Measurements from ENCODE around the gene VPS37C. TPM values are rescaled to one million over a fixed set of nuclear protein-coding genes. Genes with fewer than 3 reads are reported as not detected.

Gene VPS37C
- total and polyA plus RNA-seq, 5 experiments from 2014 or later, result 0.62 to 6.3 (median 1.3) TPM

DNA sequence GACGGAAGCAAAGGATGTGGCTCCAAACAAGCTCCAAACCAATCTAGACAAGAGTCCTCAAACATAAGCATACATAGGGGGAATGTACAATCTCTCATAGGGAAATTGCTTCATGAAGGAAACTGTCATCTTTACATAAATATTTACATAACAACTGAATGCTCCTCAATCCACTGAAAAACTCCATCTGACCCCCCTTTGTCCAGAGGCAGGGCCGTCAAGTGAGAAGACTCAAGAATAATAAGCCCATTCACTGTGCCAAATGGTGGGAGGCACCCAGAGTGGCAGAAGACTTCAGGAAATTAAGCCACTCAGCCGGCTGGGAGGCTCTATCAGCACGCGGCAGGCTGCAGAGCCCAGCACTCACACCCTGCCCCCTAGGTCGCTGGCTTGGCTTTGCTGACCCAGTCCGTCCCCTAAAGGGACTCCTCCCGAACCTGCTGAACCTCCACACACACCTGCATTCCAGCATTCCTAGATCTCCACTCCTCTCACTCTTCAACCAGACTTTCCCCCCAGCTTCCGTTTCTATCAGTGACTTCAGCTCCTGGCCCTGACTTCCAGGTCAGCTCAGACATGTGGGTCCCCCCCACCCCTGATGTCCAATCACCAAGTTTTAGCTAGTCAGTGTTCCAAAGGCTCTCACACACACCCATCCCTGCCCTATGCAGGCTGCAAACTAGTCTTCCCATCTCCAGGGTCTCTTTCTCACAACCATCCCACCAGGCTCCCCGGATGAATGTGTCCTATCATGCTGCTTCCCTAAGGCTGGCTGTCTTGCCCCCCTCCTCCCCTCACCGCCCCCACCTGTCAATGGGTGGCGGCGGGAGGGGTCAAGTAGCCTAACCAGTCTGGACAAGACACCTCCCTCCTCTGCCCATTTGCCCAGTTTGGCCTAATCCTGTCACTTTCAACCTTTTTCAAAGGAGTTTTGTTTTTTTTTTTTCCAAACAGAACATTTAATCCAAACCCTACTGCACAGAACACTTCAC lies 11.3 kb downstream of the VPS37C start:
- POLR2A ChIA-PET, result interaction anchor here (1.1 kb wide), 1 partner anchor 74 kb away, joined by 3 read pairs; no protein-coding TSS in a partner anchor
- Mint-ChIP-seq H3K27me3 (no peaks in the 10 kb centered on the region), H3K27ac (peak overlapping the region in 3 of 10 donors; percentile 29 to 83 (median 56))

GRCh38 chr11:61147791-61148620 lies 13.2 kb downstream of the VPS37C start:
- no peaks in the 10 kb centered on the region for H3K27me3 Mint-ChIP-seq
- ATAC-seq, result no peak
- DNase-seq, result no peak
- H3K36me3 Mint-ChIP-seq, result no peaks in the 10 kb centered on the region
- H3K4me3 Mint-ChIP-seq, result no peak overlapping the region
- no peaks in the 10 kb centered on the region for H3K9me3 Mint-ChIP-seq
- H3K4me1 Mint-ChIP-seq, result peaks cover 24 to 49% (median 27%) of the 10 kb centered on the region in 4 donors
- POLR2A ChIA-PET, result interaction anchor here (0.6 to 1.1 kb wide), 3 partner anchors 9 to 215 kb away, joined by 3 to 4 read pairs (median 3); no protein-coding TSS in a partner anchor
- H3K27ac Mint-ChIP-seq, result peak overlapping the region in 4 of 10 donors; percentile 32 to 66 (median 51)

More for the DNA sequence above, 11.3 kb downstream of the VPS37C start:
- Mint-ChIP-seq H3K36me3 (peaks cover 7 to 11% (median 10%) of the 10 kb centered on the region in 3 donors), H3K9me3 (peaks cover 0 to 11% (median 9%) of the 10 kb centered on the region in 9 donors), H3K4me3 (no peak overlapping the region), H3K4me1 (peaks cover 25 to 49% (median 30%) of the 10 kb centered on the region in 4 donors)
- ATAC-seq (no peak), DNase-seq (no peak)

GRCh38 chr11:61147271-61147670 lies 14.0 kb downstream of the VPS37C start:
- no peaks in the 10 kb centered on the region for H3K27me3 Mint-ChIP-seq
- H3K27ac Mint-ChIP-seq, result peak overlapping the region in 1 of 10 donors; percentile 7
- DNase-seq (no peak), ATAC-seq (no peak)
- H3K4me3 Mint-ChIP-seq, result peak overlapping the region in 1 of 10 donors; percentile 55
- POLR2A ChIA-PET, result interaction anchor here (0.6 kb wide), 1 partner anchor 216 kb away, joined by 3 read pairs; no protein-coding TSS in a partner anchor
- H3K4me1 Mint-ChIP-seq, result peaks cover 22 to 44% (median 28%) of the 10 kb centered on the region in 4 donors
- H3K9me3 Mint-ChIP-seq, result no peaks in the 10 kb centered on the region
- no peaks in the 10 kb centered on the region for H3K36me3 Mint-ChIP-seq

DNA sequence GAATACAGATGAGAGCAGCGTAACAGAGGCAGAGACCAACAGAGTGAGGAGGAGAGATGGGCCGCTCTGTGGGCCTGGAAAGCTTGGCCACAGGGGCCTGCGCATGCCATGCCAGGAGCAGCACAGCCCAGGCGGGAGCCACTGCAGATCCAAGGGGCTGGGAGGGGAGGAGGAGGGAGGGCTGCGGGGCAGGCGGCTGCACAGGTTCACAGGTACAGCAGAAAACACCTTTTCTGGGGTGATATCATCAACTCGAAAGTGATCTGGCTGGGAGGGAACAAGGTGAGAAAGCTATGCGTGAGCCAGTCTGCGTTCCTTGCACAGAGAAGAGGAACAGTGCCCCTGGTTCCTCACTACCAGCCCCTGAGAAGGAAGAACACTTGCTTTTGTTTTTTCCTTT lies 14.8 kb downstream of the VPS37C start:
- POLR2A ChIA-PET, result no interaction called here
- peaks cover 22 to 44% (median 29%) of the 10 kb centered on the region in 4 donors for H3K4me1 Mint-ChIP-seq

DNA sequence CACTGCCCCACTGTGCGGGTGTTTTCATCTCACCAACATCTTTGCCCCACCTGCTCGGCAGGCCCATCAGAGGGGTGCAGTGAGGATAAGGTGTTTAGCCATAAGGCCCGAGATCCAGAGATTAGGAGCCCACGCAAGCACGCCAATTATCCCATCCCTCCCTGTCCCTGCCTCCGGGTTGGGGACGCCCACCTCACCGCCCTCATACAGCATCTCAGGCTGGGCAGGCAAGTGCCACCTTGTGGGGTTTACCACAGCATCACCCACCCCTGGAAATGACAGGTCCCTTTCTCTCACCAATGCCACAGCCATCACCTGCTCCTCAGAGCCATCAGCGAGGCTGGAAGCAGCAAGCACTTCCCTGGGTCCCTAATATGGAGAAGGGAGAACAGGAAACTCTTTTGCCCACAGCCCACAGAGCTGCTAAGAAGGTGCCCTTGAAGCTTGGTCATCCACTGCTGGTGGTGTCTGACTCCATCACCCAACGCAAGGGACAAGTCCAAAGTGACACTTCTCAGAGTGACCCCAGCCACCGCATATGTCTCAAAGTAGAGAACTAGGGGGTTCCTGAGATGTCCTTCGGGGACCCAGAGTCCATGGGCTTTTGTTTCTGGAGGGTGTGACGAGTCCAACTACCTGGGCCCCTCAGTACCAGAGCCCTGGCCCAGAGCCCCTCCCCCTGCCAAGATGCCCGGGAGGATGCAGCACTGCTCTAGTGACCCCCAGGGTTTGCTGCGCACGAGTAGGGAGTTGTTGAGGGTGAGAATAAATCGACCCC lies 15.8 kb downstream of the VPS37C start:
- no peaks in the 10 kb centered on the region for H3K27me3 Mint-ChIP-seq
- no peaks in the 10 kb centered on the region for H3K9me3 Mint-ChIP-seq
- no peak for ATAC-seq
- H3K36me3 Mint-ChIP-seq, result no peaks in the 10 kb centered on the region
- H3K27ac Mint-ChIP-seq, result peak overlapping the region in 3 of 10 donors; percentile 29 to 43 (median 37)
- H3K4me1 Mint-ChIP-seq, result peaks cover 21 to 38% (median 29%) of the 10 kb centered on the region in 4 donors
- no peak overlapping the region for H3K4me3 Mint-ChIP-seq
- POLR2A ChIA-PET, result no interaction called here
- DNase-seq, result no peak

More for the DNA sequence above, 14.8 kb downstream of the VPS37C start:
- H3K9me3 Mint-ChIP-seq, result no peaks in the 10 kb centered on the region
- H3K4me3 Mint-ChIP-seq, result no peak overlapping the region
- ATAC-seq, result no peak
- H3K27me3 Mint-ChIP-seq, result no peaks in the 10 kb centered on the region
- H3K27ac Mint-ChIP-seq, result peak overlapping the region in 5 of 10 donors; percentile 29 to 74 (median 50)
- no peak for DNase-seq
- no peaks in the 10 kb centered on the region for H3K36me3 Mint-ChIP-seq

DNA sequence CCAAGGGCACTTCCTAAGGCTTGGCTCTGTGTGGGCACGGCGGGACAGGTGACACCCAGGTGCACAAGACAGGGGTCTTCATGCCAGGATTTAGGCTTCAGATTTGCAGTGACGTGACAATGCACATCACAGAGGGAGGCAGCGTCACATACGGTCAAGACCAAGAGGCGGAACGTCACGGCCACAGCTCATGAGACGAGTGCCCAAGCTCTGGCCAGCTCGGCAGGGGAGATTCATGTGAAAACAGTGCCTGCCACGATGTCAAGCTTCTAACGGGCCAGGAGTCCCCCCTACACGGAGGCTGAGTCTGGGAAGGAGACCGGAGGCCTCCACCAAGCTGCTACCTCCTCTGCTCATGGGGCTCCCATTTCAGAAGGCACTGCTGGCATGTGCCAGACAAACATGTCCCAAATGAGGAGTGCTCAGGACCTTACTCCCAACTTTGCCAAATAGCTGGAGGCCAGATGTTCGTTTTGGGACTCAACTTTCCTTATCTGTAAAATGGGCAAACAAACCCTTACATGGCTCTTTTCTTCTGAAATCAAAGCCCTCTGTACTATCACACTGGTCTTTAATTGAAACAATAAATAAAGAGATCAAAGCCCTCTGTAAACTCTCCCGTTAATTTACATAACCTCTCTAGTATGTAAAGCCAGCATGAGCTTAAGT lies 16.6 kb downstream of the VPS37C start:
- ATAC-seq, result no peak
- H3K4me1 Mint-ChIP-seq, result peaks cover 15 to 30% (median 26%) of the 10 kb centered on the region in 4 donors
- no peaks in the 10 kb centered on the region for H3K27me3 Mint-ChIP-seq
- H3K4me3 Mint-ChIP-seq, result no peak overlapping the region
- H3K36me3 Mint-ChIP-seq, result no peaks in the 10 kb centered on the region
- no peak for DNase-seq
- peak overlapping the region in 1 of 10 donors; percentile 27 for H3K27ac Mint-ChIP-seq
- H3K9me3 Mint-ChIP-seq, result no peaks in the 10 kb centered on the region
- POLR2A ChIA-PET, result no interaction called here

GRCh38 chr11:61142424-61142823 lies 18.8 kb downstream of the VPS37C start:
- Mint-ChIP-seq H3K9me3 (no peaks in the 10 kb centered on the region), H3K27me3 (no peaks in the 10 kb centered on the region), H3K27ac (peak overlapping the region in 1 of 10 donors; percentile 59), H3K4me1 (peaks cover 12 to 24% (median 22%) of the 10 kb centered on the region in 4 donors), H3K36me3 (peaks cover 0 to 8% (median 5%) of the 10 kb centered on the region in 3 donors), H3K4me3 (no peak overlapping the region)
- POLR2A ChIA-PET, result no interaction called here
- no peak for DNase-seq
- ATAC-seq, result no peak

DNA sequence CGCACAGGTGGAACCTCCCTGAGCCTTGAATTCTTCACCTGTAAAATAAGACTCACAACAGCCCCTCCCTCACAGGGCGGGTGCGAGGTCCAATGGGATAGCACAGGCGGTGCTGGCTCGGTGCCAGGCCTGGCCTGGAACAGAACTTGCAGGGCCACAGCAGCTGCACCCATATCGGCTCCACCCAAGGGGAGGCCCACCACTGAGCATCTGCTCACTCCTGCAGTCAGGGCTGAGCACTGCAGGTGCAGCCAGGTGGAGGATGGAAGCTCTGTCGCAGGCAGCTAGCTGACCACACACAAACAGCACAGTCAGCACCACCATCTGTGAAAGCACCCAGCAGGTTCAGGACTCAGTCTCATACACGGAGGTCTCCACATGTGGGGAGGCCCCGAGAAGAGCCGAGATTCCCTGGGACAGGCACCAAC lies 19.6 kb downstream of the VPS37C start:
- ATAC-seq (peak in 1 of 2 donors; percentile 48), DNase-seq (no peak)
- POLR2A ChIA-PET, result interaction anchor here (0.7 kb wide), 1 partner anchor 9 kb away, joined by 3 read pairs; no protein-coding TSS in a partner anchor
- Mint-ChIP-seq H3K4me3 (no peak overlapping the region), H3K9me3 (no peaks in the 10 kb centered on the region), H3K36me3 (peaks cover 0 to 13% (median 10%) of the 10 kb centered on the region in 3 donors), H3K27me3 (no peaks in the 10 kb centered on the region), H3K27ac (no peak overlapping the region), H3K4me1 (peaks cover 9 to 16% (median 14%) of the 10 kb centered on the region in 4 donors)

DNA sequence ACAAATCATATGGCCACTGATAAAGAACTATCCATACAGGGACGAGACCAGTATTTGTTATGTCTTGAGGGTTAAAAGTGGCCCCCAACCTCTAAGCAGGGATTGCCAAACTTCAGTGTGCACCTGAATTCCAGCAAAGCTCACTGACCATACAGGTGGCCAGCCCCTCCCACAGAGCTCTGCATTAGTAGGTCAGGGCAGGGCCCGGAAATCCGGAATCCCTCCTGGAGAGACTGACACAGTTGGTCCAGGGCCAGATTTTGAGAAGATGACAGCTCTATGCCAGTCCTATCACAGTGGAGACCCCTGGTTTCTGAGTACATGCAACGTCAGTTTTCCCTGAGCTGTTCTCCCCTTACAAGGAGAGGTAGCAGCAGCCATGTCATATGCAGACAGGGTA lies 20.8 kb downstream of the VPS37C start:
- DNase-seq (no peak), ATAC-seq (no peak)
- Mint-ChIP-seq H3K27ac (no peak overlapping the region), H3K4me3 (no peak overlapping the region), H3K9me3 (no peaks in the 10 kb centered on the region), H3K27me3 (no peaks in the 10 kb centered on the region), H3K4me1 (peaks cover 2 to 7% (median 5%) of the 10 kb centered on the region in 4 donors), H3K36me3 (peaks cover 0 to 16% (median 10%) of the 10 kb centered on the region in 3 donors)
- POLR2A ChIA-PET, result interaction anchor here (0.7 to 1.5 kb wide), 2 partner anchors 15 to 98 kb away, joined by 3 to 4 read pairs; no protein-coding TSS in a partner anchor

DNA sequence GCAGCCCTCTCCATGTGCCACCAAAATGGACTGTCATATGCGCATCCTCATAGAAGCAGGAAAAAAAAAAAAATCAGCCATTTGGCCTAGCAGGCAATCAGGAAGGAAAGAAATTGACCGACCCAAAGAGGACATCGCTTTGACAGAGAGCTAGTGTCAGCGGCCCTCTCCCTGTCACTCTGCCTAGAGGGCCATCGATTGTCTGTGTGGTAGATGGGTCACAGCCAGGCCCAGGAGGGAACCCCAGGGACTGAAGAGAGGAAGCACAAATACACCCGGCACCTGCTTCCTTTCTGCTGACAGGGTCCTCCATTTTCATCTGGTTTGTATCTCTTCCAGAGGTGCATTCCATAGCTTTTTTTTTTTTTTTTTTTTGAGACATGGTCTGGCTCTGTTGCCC lies 21.8 kb downstream of the VPS37C start:
- H3K9me3 Mint-ChIP-seq, result no peaks in the 10 kb centered on the region
- POLR2A ChIA-PET, result interaction anchor here (0.6 to 1.5 kb wide), 4 partner anchors 9 to 299 kb away, joined by 3 to 5 read pairs (median 4); no protein-coding TSS in a partner anchor
- peaks cover 0 to 7% (median 5%) of the 10 kb centered on the region in 4 donors for H3K4me1 Mint-ChIP-seq
- no peak overlapping the region for H3K4me3 Mint-ChIP-seq
- DNase-seq, result no peak
- ATAC-seq, result no peak
- peak overlapping the region in 1 of 10 donors; percentile 27 for H3K27ac Mint-ChIP-seq
- H3K27me3 Mint-ChIP-seq, result no peaks in the 10 kb centered on the region
- peaks cover 0 to 16% (median 10%) of the 10 kb centered on the region in 3 donors for H3K36me3 Mint-ChIP-seq

GRCh38 chr11:61138935-61139334 lies 22.3 kb downstream of the VPS37C start:
- Mint-ChIP-seq H3K4me3 (no peak overlapping the region), H3K9me3 (no peaks in the 10 kb centered on the region), H3K27me3 (no peaks in the 10 kb centered on the region), H3K36me3 (peaks cover 0 to 16% (median 10%) of the 10 kb centered on the region in 3 donors), H3K4me1 (peaks cover 0 to 7% (median 5%) of the 10 kb centered on the region in 4 donors), H3K27ac (no peak overlapping the region)
- POLR2A ChIA-PET, result interaction anchor here (0.6 to 1.3 kb wide), 2 partner anchors 10 to 299 kb away, joined by 3 read pairs; no protein-coding TSS in a partner anchor
- DNase-seq, result no peak
- no peak for ATAC-seq

All from naive thymus-derived CD8-positive, alpha-beta T cell (primary cell).